ENCODE measurements around the gene GATD1. TPM values are rescaled to one million over a fixed set of nuclear protein-coding genes. Genes with fewer than 3 reads are reported as not detected.
A peak's percentile ranks its signal among the peaks of the same experiment; 100 is the strongest.

The GATD1 gene
- total RNA-seq, 6 experiments from 2014 or later: 61.0 to 72.7 (median 68.1) TPM

DNA sequence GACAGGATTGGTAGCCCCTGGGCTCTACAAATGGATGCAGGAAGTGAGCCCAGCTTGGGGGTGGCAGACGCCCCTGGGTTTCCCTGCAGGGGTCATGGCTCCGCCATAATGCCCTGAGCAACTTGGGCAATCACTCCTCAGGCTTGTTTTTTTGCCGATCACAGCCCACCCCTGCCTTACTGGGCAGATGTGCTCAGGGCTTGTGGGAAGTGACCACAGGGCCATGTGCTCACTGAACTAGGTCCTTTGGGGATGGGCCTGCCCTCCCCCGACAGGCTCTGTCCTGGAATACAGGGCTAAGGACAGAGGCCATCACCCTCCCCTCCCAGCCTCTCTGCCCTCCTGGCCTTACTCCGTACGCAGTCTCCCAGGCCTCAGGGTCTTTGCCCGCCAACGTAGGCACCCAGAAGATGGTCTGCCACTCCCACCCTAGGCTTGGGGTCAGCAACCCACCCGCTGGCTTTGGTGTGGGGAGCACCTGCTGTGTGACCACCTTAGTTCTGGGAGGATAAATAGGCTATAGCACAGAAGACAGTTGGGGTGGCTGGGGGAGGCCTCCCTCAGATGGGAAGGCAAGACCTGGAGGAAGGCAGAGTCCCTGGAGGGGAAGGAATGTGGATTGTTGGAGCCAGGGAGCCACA is 36.3 kb upstream of the GATD1 start:
- Mint-ChIP-seq H3K27ac (peak overlapping the region; percentile 68), H3K27me3 (ENCODE audit: insufficient read depth) (peaks cover 25% of the 10 kb centered on the region), H3K9me3 (no peaks in the 10 kb centered on the region), H3K4me1 (ENCODE audit: low read depth) (peaks cover 30% of the 10 kb centered on the region), H3K4me3 (no peak overlapping the region), H3K36me3 (ENCODE audit: low read depth) (peaks cover 30% of the 10 kb centered on the region)
- no peak for DNase-seq
- TF ChIP-seq, protein P1, sequence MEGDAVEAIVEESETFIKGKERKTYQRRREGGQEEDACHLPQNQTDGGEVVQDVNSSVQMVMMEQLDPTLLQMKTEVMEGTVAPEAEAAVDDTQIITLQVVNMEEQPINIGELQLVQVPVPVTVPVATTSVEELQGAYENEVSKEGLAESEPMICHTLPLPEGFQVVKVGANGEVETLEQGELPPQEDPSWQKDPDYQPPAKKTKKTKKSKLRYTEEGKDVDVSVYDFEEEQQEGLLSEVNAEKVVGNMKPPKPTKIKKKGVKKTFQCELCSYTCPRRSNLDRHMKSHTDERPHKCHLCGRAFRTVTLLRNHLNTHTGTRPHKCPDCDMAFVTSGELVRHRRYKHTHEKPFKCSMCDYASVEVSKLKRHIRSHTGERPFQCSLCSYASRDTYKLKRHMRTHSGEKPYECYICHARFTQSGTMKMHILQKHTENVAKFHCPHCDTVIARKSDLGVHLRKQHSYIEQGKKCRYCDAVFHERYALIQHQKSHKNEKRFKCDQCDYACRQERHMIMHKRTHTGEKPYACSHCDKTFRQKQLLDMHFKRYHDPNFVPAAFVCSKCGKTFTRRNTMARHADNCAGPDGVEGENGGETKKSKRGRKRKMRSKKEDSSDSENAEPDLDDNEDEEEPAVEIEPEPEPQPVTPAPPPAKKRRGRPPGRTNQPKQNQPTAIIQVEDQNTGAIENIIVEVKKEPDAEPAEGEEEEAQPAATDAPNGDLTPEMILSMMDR (IDR thresholded peaks at IDR 0.05): no peak

DNA sequence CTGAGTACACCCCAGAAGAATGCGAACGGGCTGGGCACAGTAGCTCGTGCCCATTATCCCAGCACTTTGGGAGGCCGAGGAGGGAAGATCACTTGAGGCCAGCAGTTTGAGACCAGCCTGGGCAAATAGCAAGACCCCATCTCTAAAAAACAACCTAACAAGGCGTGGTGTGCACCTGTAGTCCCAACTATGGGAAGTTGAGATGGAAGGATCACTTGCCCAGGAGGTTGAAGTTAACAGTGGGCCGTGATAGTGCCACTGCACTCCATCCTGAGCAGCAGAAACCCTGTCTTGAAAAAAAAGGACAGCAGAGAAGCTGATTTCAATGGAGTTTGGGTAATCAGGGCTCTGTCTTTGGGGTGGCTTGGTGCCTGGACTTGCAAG is 35.8 kb upstream of the GATD1 start:
- TF ChIP-seq, protein P1 (IDR thresholded peaks at IDR 0.05): no peak
- peaks cover 26% of the 10 kb centered on the region for H3K4me1 Mint-ChIP-seq (ENCODE audit: low read depth)
- no peak for DNase-seq
- no peak overlapping the region; the same call in 1 of the 2 replicates for H3K27ac Mint-ChIP-seq
- H3K36me3 Mint-ChIP-seq (ENCODE audit: low read depth): peaks cover 30% of the 10 kb centered on the region
- H3K4me3 Mint-ChIP-seq: no peak overlapping the region
- peaks cover 25% of the 10 kb centered on the region for H3K27me3 Mint-ChIP-seq (ENCODE audit: insufficient read depth)
- H3K9me3 Mint-ChIP-seq: no peaks in the 10 kb centered on the region

DNA sequence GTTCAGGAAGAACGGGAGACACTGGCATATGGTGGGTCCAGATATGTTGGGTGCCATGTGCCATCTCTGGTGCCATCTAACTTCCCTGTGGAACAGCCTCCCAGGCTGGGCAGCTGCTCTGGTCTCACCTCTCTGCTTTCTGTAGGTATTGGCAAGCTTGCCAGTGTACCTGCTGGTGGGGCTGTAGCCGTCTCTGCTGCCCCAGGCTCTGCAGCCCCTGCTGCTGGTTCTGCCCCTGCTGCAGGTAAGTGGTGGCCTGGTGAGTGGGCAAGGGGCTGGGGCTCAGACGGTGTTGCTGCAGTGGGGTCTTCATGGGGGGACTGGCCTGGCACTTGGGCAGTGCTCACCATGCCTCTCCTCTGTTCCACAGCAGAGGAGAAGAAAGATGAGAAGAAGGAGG is 35.1 kb upstream of the GATD1 start:
- Mint-ChIP-seq H3K9me3 (no peaks in the 10 kb centered on the region), H3K4me1 (ENCODE audit: low read depth) (peaks cover 32% of the 10 kb centered on the region), H3K36me3 (ENCODE audit: low read depth) (peaks cover 30% of the 10 kb centered on the region), H3K27ac (peak overlapping the region; percentile 73), H3K4me3 (peak overlapping the region; percentile 26; the same call in 1 of the 2 replicates), H3K27me3 (ENCODE audit: insufficient read depth) (peaks cover 25% of the 10 kb centered on the region)
- TF ChIP-seq, protein P1 (IDR thresholded peaks at IDR 0.05): no peak
- DNase-seq: no peak

DNA sequence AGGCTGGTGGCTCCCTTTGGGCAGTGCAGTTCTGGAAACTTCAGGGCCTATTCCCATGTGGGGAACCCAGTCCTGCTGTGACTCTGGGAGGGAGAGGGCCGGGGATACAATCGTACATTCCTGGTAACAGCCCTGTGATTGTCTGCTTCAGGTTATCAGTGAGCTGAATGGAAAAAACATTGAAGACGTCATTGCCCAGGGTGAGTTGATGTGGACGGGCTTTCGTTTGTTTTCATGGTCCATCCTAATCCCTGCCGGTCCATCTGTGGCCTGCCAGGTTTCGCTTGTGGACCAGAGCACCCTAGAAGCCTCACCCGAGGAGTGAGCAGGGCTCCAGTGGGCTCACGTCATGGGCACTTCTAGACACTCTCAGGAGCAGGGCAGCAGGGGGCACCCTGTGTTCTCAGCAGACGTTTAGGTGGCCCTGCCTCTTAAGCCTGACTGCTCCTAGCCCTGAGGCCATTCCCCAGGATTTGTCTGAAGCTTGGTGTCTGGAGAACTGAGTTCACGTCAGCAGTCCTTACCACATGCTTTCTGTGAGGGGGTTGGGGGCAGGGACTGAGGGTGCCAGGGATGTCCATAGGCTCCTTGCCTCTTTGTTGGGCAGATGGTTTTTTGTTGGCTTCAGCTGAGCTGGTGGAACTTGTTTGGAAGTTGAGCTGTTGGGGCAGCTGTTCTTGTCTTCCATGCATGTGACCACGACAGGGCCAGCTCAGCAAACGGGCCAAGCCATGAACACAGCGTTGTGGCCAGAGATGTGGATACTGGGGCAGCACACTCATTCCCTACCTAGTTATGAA is 34.4 kb upstream of the GATD1 start:
- Mint-ChIP-seq H3K27me3 (ENCODE audit: insufficient read depth) (peaks cover 25% of the 10 kb centered on the region), H3K27ac (peak overlapping the region; percentile 73)

DNA sequence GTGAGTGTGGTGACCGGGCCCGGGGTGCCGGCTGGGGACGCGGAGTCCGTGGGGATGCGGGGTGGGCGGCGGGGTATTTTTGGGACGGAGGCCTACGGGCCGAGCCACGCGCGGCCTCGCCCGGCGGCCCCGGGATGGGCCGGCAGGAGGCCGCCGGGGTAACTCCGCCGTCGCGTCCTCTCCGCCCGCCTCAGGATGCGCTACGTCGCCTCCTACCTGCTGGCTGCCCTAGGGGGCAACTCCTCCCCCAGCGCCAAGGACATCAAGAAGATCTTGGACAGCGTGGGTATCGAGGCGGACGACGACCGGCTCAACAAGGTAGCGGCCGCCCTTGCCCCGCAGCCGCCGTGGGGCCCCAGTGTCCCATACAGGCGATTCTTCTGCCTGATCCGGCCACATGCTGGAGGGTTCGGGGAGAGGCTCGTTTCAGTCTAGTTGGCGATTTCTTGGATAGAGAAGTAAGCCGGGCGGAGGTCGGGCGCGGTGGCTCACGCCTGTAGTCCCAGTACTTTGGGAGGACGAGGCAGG is 32.8 kb upstream of the GATD1 start:
- DNase-seq: no peak
- Mint-ChIP-seq H3K4me1 (ENCODE audit: low read depth) (peaks cover 32% of the 10 kb centered on the region), H3K4me3 (peak overlapping the region; percentile 98), H3K36me3 (ENCODE audit: low read depth) (peaks cover 30% of the 10 kb centered on the region), H3K9me3 (no peaks in the 10 kb centered on the region), H3K27me3 (ENCODE audit: insufficient read depth) (peaks cover 18% of the 10 kb centered on the region), H3K27ac (peak overlapping the region; percentile 100)
- TF ChIP-seq, protein P1 (IDR thresholded peaks at IDR 0.05): peak; percentile 41; the same call in 1 of the 2 replicates

More for the DNA sequence above, 34.4 kb upstream of the GATD1 start:
- Mint-ChIP-seq H3K36me3 (ENCODE audit: low read depth) (peaks cover 30% of the 10 kb centered on the region), H3K4me3 (peak overlapping the region; percentile 98), H3K9me3 (no peaks in the 10 kb centered on the region), H3K4me1 (ENCODE audit: low read depth) (peaks cover 32% of the 10 kb centered on the region)
- TF ChIP-seq, protein P1 (IDR thresholded peaks at IDR 0.05): peak; percentile 32; the same call in 1 of the 2 replicates
- no peak for DNase-seq

All from HFFc6 (cell line).